IPS-18a (cell line): ENCODE measurements around the gene RAPGEF6.
"Not testable (repeated sequence)": the region's sequence is repeated elsewhere in the genome, so short reads cannot be mapped to it uniquely, and the experiment has no call there.

Experiments
- H3K27ac ChIP-seq: one replicate; pipeline ENCODE4 v1.5.1; 2013; ENCODE audit warnings: low read length
- H3K27me3 ChIP-seq: one replicate; pipeline ENCODE4 v1.6.1; 2013; ENCODE audit warnings: mild to moderate bottlenecking, low read length; ENCODE audit not compliant: control insufficient read depth, insufficient read depth
- H3K36me3 ChIP-seq: one replicate; pipeline ENCODE4 v1.6.1; 2013; ENCODE audit warnings: low read depth, low read length; ENCODE audit not compliant: control insufficient read depth
- H3K4me1 ChIP-seq: one replicate; pipeline ENCODE4 v1.6.1; 2013; ENCODE audit warnings: low read depth, low read length; ENCODE audit not compliant: control insufficient read depth
- H3K4me3 ChIP-seq: one replicate; pipeline ENCODE4 v1.5.1; 2013; ENCODE audit warnings: low read length
- H3K9ac ChIP-seq: one replicate; pipeline ENCODE4 v1.6.1; 2013; ENCODE audit warnings: mild to moderate bottlenecking, low read length, moderate library complexity
- H3K9me3 ChIP-seq: one replicate; pipeline ENCODE4 v1.6.1; 2013; ENCODE audit warnings: low read depth, low read length; ENCODE audit not compliant: control insufficient read depth

RAPGEF6 gene

GRCh38 chr5:131622633-131623032 lies 12.4 kb downstream of the RAPGEF6 start:
- Histone ChIP-seq H3K9me3 (no peaks in the 10 kb centered on the region), H3K9ac (no peak overlapping the region), H3K36me3 (no peaks in the 10 kb centered on the region), H3K27ac (no peak overlapping the region), H3K27me3 (no peaks in the 10 kb centered on the region), H3K4me3 (no peak overlapping the region), H3K4me1 (no peaks in the 10 kb centered on the region)

GRCh38 chr5:131621164-131621563 lies 13.9 kb downstream of the RAPGEF6 start:
- not testable (repeated sequence) for H3K27me3 ChIP-seq, H3K9me3 ChIP-seq, H3K36me3 ChIP-seq, H3K4me1 ChIP-seq, H3K27ac ChIP-seq, H3K4me3 ChIP-seq, H3K9ac ChIP-seq

- no peaks in the 10 kb centered on the region for H3K9me3 ChIP-seq
- H3K9ac ChIP-seq: no peak overlapping the region
- no peak overlapping the region for H3K4me3 ChIP-seq
- H3K27ac ChIP-seq: no peak overlapping the region
- H3K27me3 ChIP-seq: no peaks in the 10 kb centered on the region
- peaks cover 8% of the 10 kb centered on the region for H3K4me1 ChIP-seq
- no peaks in the 10 kb centered on the region for H3K36me3 ChIP-seq
These were observed 15.9 kb downstream of the RAPGEF6 start for GRCh38 chr5:131619102-131619501.

GRCh38 chr5:131617140-131617822 lies 17.7 kb downstream of the RAPGEF6 start:
- no peaks in the 10 kb centered on the region for H3K36me3 ChIP-seq

GRCh38 chr5:131615957-131616356 lies 19.1 kb downstream of the RAPGEF6 start:
- Histone ChIP-seq H3K27ac (no peak overlapping the region), H3K36me3 (no peaks in the 10 kb centered on the region), H3K9me3 (no peaks in the 10 kb centered on the region), H3K9ac (no peak overlapping the region), H3K4me3 (no peak overlapping the region), H3K27me3 (no peaks in the 10 kb centered on the region), H3K4me1 (peaks cover 8% of the 10 kb centered on the region)

More at GRCh38 chr5:131617140-131617822, 17.7 kb downstream of the RAPGEF6 start:
- Histone ChIP-seq H3K4me3 (no peak overlapping the region), H3K9me3 (no peaks in the 10 kb centered on the region), H3K27ac (no peak overlapping the region), H3K9ac (no peak overlapping the region), H3K4me1 (peaks cover 8% of the 10 kb centered on the region), H3K27me3 (no peaks in the 10 kb centered on the region)

- Histone ChIP-seq H3K9me3 (no peaks in the 10 kb centered on the region), H3K4me3 (no peak overlapping the region), H3K4me1 (peaks cover 12% of the 10 kb centered on the region), H3K27me3 (no peaks in the 10 kb centered on the region), H3K27ac (no peak overlapping the region), H3K36me3 (no peaks in the 10 kb centered on the region), H3K9ac (no peak overlapping the region)
These were observed 21.6 kb downstream of the RAPGEF6 start for GRCh38 chr5:131613423-131613822.

- no peak overlapping the region for H3K4me3 ChIP-seq
- no peak overlapping the region for H3K27ac ChIP-seq
- no peaks in the 10 kb centered on the region for H3K36me3 ChIP-seq
- H3K4me1 ChIP-seq: peaks cover 17% of the 10 kb centered on the region
- H3K27me3 ChIP-seq: no peaks in the 10 kb centered on the region
- no peaks in the 10 kb centered on the region for H3K9me3 ChIP-seq
- H3K9ac ChIP-seq: no peak overlapping the region
These were observed 24.0 kb downstream of the RAPGEF6 start for GRCh38 chr5:131611064-131611381.

- Histone ChIP-seq H3K27ac (no peak overlapping the region), H3K9me3 (no peaks in the 10 kb centered on the region), H3K4me3 (no peak overlapping the region), H3K36me3 (no peaks in the 10 kb centered on the region), H3K9ac (no peak overlapping the region), H3K4me1 (peaks cover 17% of the 10 kb centered on the region), H3K27me3 (no peaks in the 10 kb centered on the region)
These were observed 24.6 kb downstream of the RAPGEF6 start for GRCh38 chr5:131610198-131611063.

- no peak overlapping the region for H3K9ac ChIP-seq
- no peak overlapping the region for H3K27ac ChIP-seq
- H3K36me3 ChIP-seq: no peaks in the 10 kb centered on the region
- no peak overlapping the region for H3K4me3 ChIP-seq
- H3K4me1 ChIP-seq: peaks cover 12% of the 10 kb centered on the region
- H3K27me3 ChIP-seq: no peaks in the 10 kb centered on the region
- no peaks in the 10 kb centered on the region for H3K9me3 ChIP-seq
These were observed 25.3 kb downstream of the RAPGEF6 start for GRCh38 chr5:131609774-131610173.

GRCh38 chr5:131608597-131608996 lies 26.4 kb downstream of the RAPGEF6 start:
- H3K27ac ChIP-seq: no peak overlapping the region
- no peak overlapping the region for H3K4me3 ChIP-seq
- H3K27me3 ChIP-seq: no peaks in the 10 kb centered on the region
- H3K9ac ChIP-seq: no peak overlapping the region
- H3K4me1 ChIP-seq: peaks cover 9% of the 10 kb centered on the region
- no peaks in the 10 kb centered on the region for H3K9me3 ChIP-seq
- no peaks in the 10 kb centered on the region for H3K36me3 ChIP-seq

- H3K4me1 ChIP-seq: peaks cover 9% of the 10 kb centered on the region
These were observed 27.0 kb downstream of the RAPGEF6 start for GRCh38 chr5:131607903-131608540.

More at GRCh38 chr5:131607903-131608540, 27.0 kb downstream of the RAPGEF6 start:
- Histone ChIP-seq H3K9ac (no peak overlapping the region), H3K36me3 (no peaks in the 10 kb centered on the region), H3K4me3 (no peak overlapping the region), H3K27ac (no peak overlapping the region), H3K9me3 (no peaks in the 10 kb centered on the region), H3K27me3 (no peaks in the 10 kb centered on the region)
